GM12878 (cell line): ENCODE measurements around the gene KREMEN2. TPM values are rescaled to one million over a fixed set of nuclear protein-coding genes. Genes with fewer than 3 reads are reported as not detected.

Experiments
- ATAC-seq: fragments of 200-7000 bp; cut with Tn5 transposase; 3 replicates; pipeline ENCODE4 v1.9.1; 2020; ENCODE audit warnings: mild to moderate bottlenecking, moderate library complexity
- BruUV-seq: library from RNA; stranded (reverse); fragments of 400-500 nt; replicated peaks from 2 replicates; lab custom pipeline; 2021; lab: Mats Ljungman, UMichigan
- CTCF ChIA-PET: fragments of 300-600 bp; sonication (Branson Sonifier 250); formaldehyde crosslinking; extraction: SDS; loops from one replicate; lab custom pipeline; 2021; ENCODE audit warnings: inconsistent platforms; lab: Yijun Ruan, JAX
- POLR2A ChIA-PET: fragments of 350-600 bp; formaldehyde crosslinking; extraction: SDS; loops from one replicate; lab custom pipeline; 2021; ENCODE audit warnings: inconsistent platforms; lab: Charles Lee
- RAD21 ChIA-PET: fragments of 300-600 bp; sonication (Branson Sonifier 250); formaldehyde crosslinking; loops from one replicate; lab custom pipeline; 2023; ENCODE audit warnings: antibody characterized with exemption; ENCODE audit not compliant: unreplicated experiment; lab: Charles Lee
- SMC1A ChIA-PET: fragments of 300-600 bp; sonication (Branson Sonifier 250); formaldehyde crosslinking; loops from one replicate; lab custom pipeline; 2023; ENCODE audit not compliant: unreplicated experiment, uncharacterized antibody; lab: Charles Lee
- DNase-seq: peaks from one replicate; pipeline ENCODE4 v3.0.0-alpha.2; 2011; ENCODE audit warnings: low read depth, low spot score
- FAIRE-seq: peaks from 3 replicates; lab custom pipeline; 2011; peaks lifted over from hg19 to GRCh38; lab: Jason Lieb, UNC
- H2AFZ ChIP-seq: 2 replicates; pipeline ENCODE4 v1.6.0; 2011; ENCODE audit warnings: low read depth, low read length, control low read depth; ENCODE audit not compliant: control insufficient read depth
- H3K27ac ChIP-seq: 2 replicates; pipeline ENCODE4 v1.5.1; 2011; ENCODE audit warnings: control low read depth; ENCODE audit not compliant: control insufficient read depth, insufficient read depth
- H3K27me3 ChIP-seq, 2 experiments: replicated peaks in 1 of 2; 2 replicates each; pipeline versions ENCODE4 v1.6.0 to v1.6.1; 2011; ENCODE audit warnings: low read length in 1 of 2; ENCODE audit not compliant: control insufficient read depth in 2 of 2, insufficient read depth in 2 of 2
- H3K36me3 ChIP-seq, 2 experiments: 2 replicates each; pipeline ENCODE4 v1.5.1; 2011; ENCODE audit warnings: low read length in 1 of 2; ENCODE audit not compliant: control insufficient read depth in 2 of 2, insufficient read depth in 2 of 2
- H3K4me1 ChIP-seq: 2 replicates; pipeline ENCODE4 v1.6.1; 2011; ENCODE audit warnings: mild to moderate bottlenecking, low read length, moderate library complexity, mixed read lengths; ENCODE audit not compliant: control insufficient read depth, insufficient read depth
- H3K4me2 ChIP-seq: 2 replicates; pipeline ENCODE4 v1.6.0; 2011; ENCODE audit warnings: control low read depth; ENCODE audit not compliant: control insufficient read depth, insufficient read depth
- H3K4me3 ChIP-seq: fragments of 200-600 bp; sonication (generic); 2 replicates; pipeline ENCODE4 v1.5.1; 2016
- H3K79me2 ChIP-seq: 2 replicates; pipeline ENCODE4 v1.6.0; 2011; ENCODE audit warnings: low read length; ENCODE audit not compliant: control insufficient read depth, insufficient read depth
- H3K9ac ChIP-seq: 2 replicates; pipeline ENCODE4 v1.8.0; 2011; ENCODE audit warnings: low read length, control low read depth, mixed read lengths; ENCODE audit not compliant: control insufficient read depth, insufficient read depth
- H3K9me3 ChIP-seq: replicated peaks from 3 replicates; pipeline ENCODE4 v1.5.1; 2011; ENCODE audit warnings: mild to moderate bottlenecking, low read length; ENCODE audit not compliant: control insufficient read depth, insufficient read depth
- H4K20me1 ChIP-seq: 2 replicates; pipeline ENCODE4 v1.6.0; 2011; ENCODE audit not compliant: control insufficient read depth, insufficient read depth
- NFYA ChIP-seq: IDR thresholded peaks from 2 replicates; pipeline ENCODE4 v1.6.1; 2011; ENCODE audit warnings: low read depth, mild to moderate bottlenecking, low read length, improper control_type of control experiment, borderline replicate concordance
- PAX8 ChIP-seq: fragments of 450-650 bp; IDR thresholded peaks from 2 replicates; pipeline ENCODE4 v1.6.1; 2017; ENCODE audit warnings: mild to moderate bottlenecking, moderate library complexity
- POLR2AphosphoS2 ChIP-seq: IDR thresholded peaks from 2 replicates; pipeline ENCODE4 v1.6.1; 2011; ENCODE audit warnings: low read depth, mild to moderate bottlenecking, low read length, improper control_type of control experiment, moderate library complexity
- RB1 ChIP-seq: fragments of 450-650 bp; formaldehyde crosslinking; IDR thresholded peaks from 2 replicates; pipeline ENCODE4 v1.6.1; 2017; ENCODE audit warnings: mild to moderate bottlenecking, borderline replicate concordance
- YY1 ChIP-seq: IDR thresholded peaks from 2 replicates; pipeline ENCODE4 v1.6.1; 2011; ENCODE audit warnings: low read depth, mild to moderate bottlenecking, low read length
- WGBS: methylation state at CpG from one replicate; pipeline ENCODE4 v1.1.6; 2016; ENCODE audit warnings: low lambda C conversion rate; ENCODE audit not compliant: insufficient replicate concordance, insufficient coverage; ENCODE audit errors: missing lambda C conversion rate; 5-methylcytosine and 5-hydroxymethylcytosine counted together
- in situ Hi-C: fragments of 300-500 bp; cut with MboI; formaldehyde crosslinking; loops from 9 replicates; pipeline ENCODE4 v1.14.3; 2018; ENCODE audit warnings: mixed read lengths
- intact Hi-C: fragments of 100-400 bp; cut with micrococcal nuclease; formaldehyde crosslinking; loops from one replicate; pipeline ENCODE4 v1.14.2; 2022; ENCODE audit not compliant: unreplicated experiment
- polyA plus RNA-seq, 11 experiments: library from polyadenylated mRNA; depleted of rRNA in 4 of 11; unstranded in 6 of 11; stranded (reverse) in 5 of 11; fragments of >200 nt; fragmentation: Nextera tagmentation in 4 of 11; fragmentation: Illumina TruSeq in 1 of 11; extraction: Ambion mirVana in 4 of 11; extraction: Trizol in 1 of 11; gene quantifications; 1 replicate in 1 of 11; 2 replicates in 10 of 11; pipeline versions ENCODE4 v1.2.1 to v1.2.3, GENCODE V29; 2011 to 2016; ENCODE audit warnings: inconsistent platforms in 2 of 11, missing spikeins in 2 of 11, low read depth in 1 of 11
- total RNA-seq, 4 experiments: library from RNA; depleted of rRNA in 3 of 4; stranded (reverse); fragments of >200 nt in 3 of 4; fragmentation: Illumina TruSeq in 1 of 4; extraction: Trizol in 1 of 4; gene quantifications; 2 replicates each; pipeline versions ENCODE4 v1.2.1 to v1.2.3, GENCODE V29; 2013 to 2021
- TF ChIP-seq, protein P1 (sequence below): fragments of 450-650 bp; IDR thresholded peaks from 2 replicates; pipeline ENCODE4 v1.6.1; 2017; ENCODE audit warnings: borderline replicate concordance

Gene KREMEN2
- total and polyA plus RNA-seq, 10 of the 15 experiments (the other 5 are each of a cell fraction or from before 2014, with no cell fraction given): 0.06 to 3.7 (median 0.83) TPM; not detected in 2

DNA sequence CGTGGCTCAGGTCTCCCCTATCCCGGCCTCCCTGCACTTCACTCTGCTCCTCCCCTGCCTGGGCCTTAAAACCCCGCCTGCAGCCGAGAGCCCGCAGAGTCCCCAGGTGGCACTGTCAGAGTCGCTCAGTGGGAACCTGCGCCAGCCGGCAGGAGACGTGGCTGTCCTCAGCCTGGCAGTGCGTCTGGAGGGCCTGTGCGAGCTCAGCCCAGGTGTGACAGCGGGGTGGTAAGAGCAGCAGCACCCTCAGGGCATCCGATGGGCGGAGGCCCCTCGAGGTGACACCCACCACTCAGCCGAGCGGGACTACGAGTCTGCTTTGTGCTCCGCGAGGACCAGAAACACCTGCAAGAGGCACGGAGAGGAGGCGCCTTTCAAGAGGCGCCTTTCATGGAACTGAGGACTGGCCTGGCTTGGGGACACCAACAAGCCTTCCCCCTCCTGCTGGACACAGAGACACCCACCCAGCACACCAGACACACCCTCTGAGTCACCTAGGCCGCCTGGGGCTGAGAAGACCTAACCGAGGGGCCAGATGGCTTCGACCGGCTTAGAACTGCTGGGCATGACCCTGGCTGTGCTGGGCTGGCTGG, 48.8 kb downstream of the KREMEN2 start, which contains the start of gene CLDN9 (continued):
- TF ChIP-seq POLR2AphosphoS2: no peak
- TF ChIP-seq YY1: no peak
- TF ChIP-seq, protein P1, sequence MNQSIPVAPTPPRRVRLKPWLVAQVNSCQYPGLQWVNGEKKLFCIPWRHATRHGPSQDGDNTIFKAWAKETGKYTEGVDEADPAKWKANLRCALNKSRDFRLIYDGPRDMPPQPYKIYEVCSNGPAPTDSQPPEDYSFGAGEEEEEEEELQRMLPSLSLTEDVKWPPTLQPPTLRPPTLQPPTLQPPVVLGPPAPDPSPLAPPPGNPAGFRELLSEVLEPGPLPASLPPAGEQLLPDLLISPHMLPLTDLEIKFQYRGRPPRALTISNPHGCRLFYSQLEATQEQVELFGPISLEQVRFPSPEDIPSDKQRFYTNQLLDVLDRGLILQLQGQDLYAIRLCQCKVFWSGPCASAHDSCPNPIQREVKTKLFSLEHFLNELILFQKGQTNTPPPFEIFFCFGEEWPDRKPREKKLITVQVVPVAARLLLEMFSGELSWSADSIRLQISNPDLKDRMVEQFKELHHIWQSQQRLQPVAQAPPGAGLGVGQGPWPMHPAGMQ: no peak
- no peak for TF ChIP-seq RB1
- no peak for TF ChIP-seq PAX8

DNA sequence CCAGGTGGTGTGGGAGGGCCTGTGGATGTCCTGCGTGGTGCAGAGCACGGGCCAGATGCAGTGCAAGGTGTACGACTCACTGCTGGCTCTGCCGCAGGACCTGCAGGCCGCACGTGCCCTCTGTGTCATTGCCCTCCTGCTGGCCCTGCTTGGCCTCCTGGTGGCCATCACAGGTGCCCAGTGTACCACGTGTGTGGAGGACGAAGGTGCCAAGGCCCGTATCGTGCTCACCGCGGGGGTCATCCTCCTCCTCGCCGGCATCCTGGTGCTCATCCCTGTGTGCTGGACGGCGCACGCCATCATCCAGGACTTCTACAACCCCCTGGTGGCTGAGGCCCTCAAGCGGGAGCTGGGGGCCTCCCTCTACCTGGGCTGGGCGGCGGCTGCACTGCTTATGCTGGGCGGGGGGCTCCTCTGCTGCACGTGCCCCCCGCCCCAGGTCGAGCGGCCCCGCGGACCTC, 49.4 kb downstream of the KREMEN2 start:
- TF ChIP-seq NFYA: no peak
- BruUV-seq: no TSS peak
- Histone ChIP-seq H3K36me3 (no peaks in the 10 kb centered on the region), H3K4me3 (no peak overlapping the region), H3K27me3 (peaks cover 0 to 10% of the 10 kb centered on the region in 2 experiments), H3K27ac (no peak overlapping the region), H4K20me1 (no peaks in the 10 kb centered on the region), H3K4me1 (no peaks in the 10 kb centered on the region; the same call in 1 of the 2 replicates), H3K4me2 (no peak overlapping the region), H2AFZ (no peak overlapping the region), H3K9me3 (no peaks in the 10 kb centered on the region), H3K79me2 (no peaks in the 10 kb centered on the region), H3K9ac (no peak overlapping the region)
- ChIA-PET RAD21 (no interaction called here), CTCF (interaction anchor here (0.6 to 0.9 kb wide), 2 partner anchors 15 to 19 kb away, joined by 3 read pairs; no protein-coding TSS in a partner anchor), SMC1A (no interaction called here), POLR2A (no interaction called here)
- WGBS: 70% methylated on average over 24 of the region's 27 CpGs
- in situ Hi-C loops: no loop called here
- ATAC-seq (no peak), DNase-seq (no peak), FAIRE-seq (no peak)
- intact Hi-C loops: no loop called here
